Measurements from ENCODE around the gene EFS.

EFS gene

GRCh38 chr14:23320584-23321571, 44.1 kb downstream of the EFS start, which contains the start of gene PABPN1:
Gene PABPN1, plus strand, starts transcription at chr14:23321457. Its CDS starts 13 bp downstream, at chr14:23321470.
- H3K4me3 ChIP-seq (ENCODE audit: low read length) = peak within 1 kb of the TSS; percentile 87
- H3K27me3 ChIP-seq (ENCODE audit: control insufficient read depth, insufficient read depth, low read length) = no peaks in the 10 kb centered on the region
- H3K9me3 ChIP-seq (ENCODE audit: control insufficient read depth, low read depth, low read length) = no peaks in the 10 kb centered on the region
- peaks cover 32% of the 10 kb centered on the region for H3K36me3 ChIP-seq (ENCODE audit: control insufficient read depth, low read depth, low read length)
- peak within 1 kb of the TSS; percentile 94 for H3K9ac ChIP-seq (ENCODE audit: low read length)
- peaks cover 22% of the 10 kb centered on the region for H3K4me1 ChIP-seq (ENCODE audit: control insufficient read depth, low read depth, low read length)
- H3K27ac ChIP-seq (ENCODE audit: low read length) = peak within 1 kb of the TSS; percentile 98

- no peaks in the 10 kb centered on the region for H3K9me3 ChIP-seq (ENCODE audit: control insufficient read depth, low read depth, low read length)
- peaks cover 22% of the 10 kb centered on the region for H3K4me1 ChIP-seq (ENCODE audit: control insufficient read depth, low read depth, low read length)
- no peaks in the 10 kb centered on the region for H3K27me3 ChIP-seq (ENCODE audit: control insufficient read depth, insufficient read depth, low read length)
- peak overlapping the region; percentile 77 for H3K4me3 ChIP-seq (ENCODE audit: low read length)
- peak overlapping the region; percentile 98 for H3K27ac ChIP-seq (ENCODE audit: low read length)
- H3K9ac ChIP-seq (ENCODE audit: low read length) = peak overlapping the region; percentile 68
- peaks cover 23% of the 10 kb centered on the region for H3K36me3 ChIP-seq (ENCODE audit: control insufficient read depth, low read depth, low read length)
Observed at GRCh38 chr14:23319746-23320583, 45.0 kb downstream of the EFS start.

- Histone ChIP-seq H3K27ac (ENCODE audit: low read length) (no peak overlapping the region), H3K9ac (ENCODE audit: low read length) (no peak overlapping the region), H3K27me3 (ENCODE audit: control insufficient read depth, insufficient read depth, low read length) (no peaks in the 10 kb centered on the region), H3K4me3 (ENCODE audit: low read length) (no peak overlapping the region), H3K36me3 (ENCODE audit: control insufficient read depth, low read depth, low read length) (no peaks in the 10 kb centered on the region), H3K4me1 (ENCODE audit: control insufficient read depth, low read depth, low read length) (peaks cover 9% of the 10 kb centered on the region), H3K9me3 (ENCODE audit: control insufficient read depth, low read depth, low read length) (no peaks in the 10 kb centered on the region)
Observed at GRCh38 chr14:23316300-23316699, 48.7 kb downstream of the EFS start.

GRCh38 chr14:23310546-23310945, 54.4 kb downstream of the EFS start:
- no peaks in the 10 kb centered on the region for H3K9me3 ChIP-seq (ENCODE audit: control insufficient read depth, low read depth, low read length)
- no peaks in the 10 kb centered on the region for H3K27me3 ChIP-seq (ENCODE audit: control insufficient read depth, insufficient read depth, low read length)
- H3K9ac ChIP-seq (ENCODE audit: low read length) = no peak overlapping the region
- H3K4me1 ChIP-seq (ENCODE audit: control insufficient read depth, low read depth, low read length) = peaks cover 11% of the 10 kb centered on the region
- H3K27ac ChIP-seq (ENCODE audit: low read length) = no peak overlapping the region
- no peak overlapping the region for H3K4me3 ChIP-seq (ENCODE audit: low read length)
- H3K36me3 ChIP-seq (ENCODE audit: control insufficient read depth, low read depth, low read length) = peaks cover 4% of the 10 kb centered on the region

- Histone ChIP-seq H3K4me1 (ENCODE audit: control insufficient read depth, low read depth, low read length) (peaks cover 11% of the 10 kb centered on the region), H3K27ac (ENCODE audit: low read length) (no peak overlapping the region), H3K27me3 (ENCODE audit: control insufficient read depth, insufficient read depth, low read length) (peaks cover 5% of the 10 kb centered on the region), H3K9ac (ENCODE audit: low read length) (no peak overlapping the region), H3K4me3 (ENCODE audit: low read length) (no peak overlapping the region), H3K9me3 (ENCODE audit: control insufficient read depth, low read depth, low read length) (no peaks in the 10 kb centered on the region), H3K36me3 (ENCODE audit: control insufficient read depth, low read depth, low read length) (peaks cover 4% of the 10 kb centered on the region)
Observed at GRCh38 chr14:23308721-23309445, 56.1 kb downstream of the EFS start.

GRCh38 chr14:23307687-23308644, 57.0 kb downstream of the EFS start:
- Histone ChIP-seq H3K9me3 (ENCODE audit: control insufficient read depth, low read depth, low read length) (no peaks in the 10 kb centered on the region), H3K4me3 (ENCODE audit: low read length) (peak overlapping the region; percentile 79), H3K27me3 (ENCODE audit: control insufficient read depth, insufficient read depth, low read length) (peaks cover 15% of the 10 kb centered on the region), H3K4me1 (ENCODE audit: control insufficient read depth, low read depth, low read length) (peaks cover 11% of the 10 kb centered on the region), H3K36me3 (ENCODE audit: control insufficient read depth, low read depth, low read length) (peaks cover 4% of the 10 kb centered on the region), H3K27ac (ENCODE audit: low read length) (no peak overlapping the region), H3K9ac (ENCODE audit: low read length) (no peak overlapping the region)

GRCh38 chr14:23307146-23307530, 57.8 kb downstream of the EFS start:
- peaks cover 15% of the 10 kb centered on the region for H3K27me3 ChIP-seq (ENCODE audit: control insufficient read depth, insufficient read depth, low read length)
- peak overlapping the region; percentile 79 for H3K4me3 ChIP-seq (ENCODE audit: low read length)
- H3K4me1 ChIP-seq (ENCODE audit: control insufficient read depth, low read depth, low read length) = peaks cover 11% of the 10 kb centered on the region
- H3K9me3 ChIP-seq (ENCODE audit: control insufficient read depth, low read depth, low read length) = no peaks in the 10 kb centered on the region
- H3K27ac ChIP-seq (ENCODE audit: low read length) = peak overlapping the region; percentile 3
- H3K36me3 ChIP-seq (ENCODE audit: control insufficient read depth, low read depth, low read length) = peaks cover 4% of the 10 kb centered on the region
- H3K9ac ChIP-seq (ENCODE audit: low read length) = peak overlapping the region; percentile 61

- Histone ChIP-seq H3K36me3 (ENCODE audit: control insufficient read depth, low read depth, low read length) (peaks cover 4% of the 10 kb centered on the region), H3K9me3 (ENCODE audit: control insufficient read depth, low read depth, low read length) (no peaks in the 10 kb centered on the region), H3K4me3 (ENCODE audit: low read length) (peak within 1 kb of the TSS; percentile 79), H3K9ac (ENCODE audit: low read length) (peak within 1 kb of the TSS; percentile 64), H3K27me3 (ENCODE audit: control insufficient read depth, insufficient read depth, low read length) (peaks cover 15% of the 10 kb centered on the region), H3K27ac (ENCODE audit: low read length) (peak within 1 kb of the TSS; percentile 3), H3K4me1 (ENCODE audit: control insufficient read depth, low read depth, low read length) (peaks cover 11% of the 10 kb centered on the region)
Observed at GRCh38 chr14:23306412-23307145, 58.4 kb downstream of the EFS start, which contains the start of gene BCL2L2. Gene BCL2L2, plus strand, starts transcription at chr14:23306833. Its CDS starts 935 bp downstream, at chr14:23307768.

Data from iPS-18a (cell line).